GM19468 (cell line): ENCODE data around the gene ERBB2.
"Not testable (repeated sequence)": the region's sequence is repeated elsewhere in the genome, so short reads cannot be mapped to it uniquely, and the experiment has no call there.

Experiments
- ATAC-seq: cut with Tn5 transposase; IDR thresholded peaks from one replicate; pipeline ENCODE4 v1.9.1; 2021; ENCODE audit warnings: mild to moderate bottlenecking, moderate library complexity, moderate number of reproducible peaks; ENCODE audit not compliant: unreplicated experiment; ENCODE audit errors: extremely low read depth

The ERBB2 gene

GRCh38 chr17:39717660-39718059 lies 17.8 kb downstream of the ERBB2 start:
- no peak for ATAC-seq

- ATAC-seq = no peak
These were observed 19.9 kb downstream of the ERBB2 start for GRCh38 chr17:39719563-39720355.

- no peak for ATAC-seq
These were observed 22.2 kb downstream of the ERBB2 start for GRCh38 chr17:39722104-39722503.

- ATAC-seq = no peak
These were observed 23.3 kb downstream of the ERBB2 start for GRCh38 chr17:39722965-39723848.

- ATAC-seq = no peak
These were observed 24.9 kb downstream of the ERBB2 start for GRCh38 chr17:39724731-39725130.

GRCh38 chr17:39725923-39726322 lies 26.1 kb downstream of the ERBB2 start:
- not testable (repeated sequence) for ATAC-seq

- ATAC-seq = no peak
These were observed 26.8 kb downstream of the ERBB2 start for GRCh38 chr17:39726617-39727016.

- no peak for ATAC-seq
These were observed 27.7 kb downstream of the ERBB2 start for GRCh38 chr17:39727556-39727955.

- ATAC-seq = no peak
These were observed 29.5 kb downstream of the ERBB2 start for GRCh38 chr17:39729280-39729851.

- peak; percentile 85 for ATAC-seq
These were observed 30.4 kb downstream of the ERBB2 start, which contains the start of gene MIEN1 for GRCh38 chr17:39730095-39730921. TSS of gene MIEN1 (minus strand) at chr17:39730532. CDS start at chr17:39730495, 37 bp downstream.

GRCh38 chr17:39732586-39732985 lies 32.7 kb downstream of the ERBB2 start:
- ATAC-seq = no peak

GRCh38 chr17:39735882-39736281 lies 36.0 kb downstream of the ERBB2 start:
- ATAC-seq = no peak

GRCh38 chr17:39736319-39737165 lies 36.7 kb downstream of the ERBB2 start:
- ATAC-seq = no peak

- ATAC-seq = no peak
These were observed 37.4 kb downstream of the ERBB2 start for GRCh38 chr17:39737206-39737759.

GRCh38 chr17:39737760-39738567 lies 38.1 kb downstream of the ERBB2 start, which contains the start of gene GRB7:
TSS of gene GRB7 (plus strand) at chr17:39737938. CDS start at chr17:39742302, 4,364 bp downstream.
- no peak for ATAC-seq

GRCh38 chr17:39738568-39738901 lies 38.7 kb downstream of the ERBB2 start:
- ATAC-seq = no peak

- no peak for ATAC-seq
These were observed 39.4 kb downstream of the ERBB2 start for GRCh38 chr17:39738983-39739884.
